Transverse colon (tissue), 4 donors: ENCODE results near the gene MAGI2.

Experiments
- CTCF ChIP-seq, 5 experiments: fragments of 200-600 bp in 3 of 5; fragments of 450-650 bp in 2 of 5; sonication (generic) in 3 of 5; IDR thresholded peaks; 1 replicate in 2 of 5; 2 replicates in 3 of 5; pipeline ENCODE4 v1.5.1; 2016 to 2017; ENCODE audit warnings: antibody characterized with exemption in 5 of 5, inconsistent platforms in 3 of 5, mild to moderate bottlenecking in 2 of 5, moderate library complexity in 1 of 5
- EP300 ChIP-seq: sonication (generic); formaldehyde crosslinking; IDR thresholded peaks from one replicate; pipeline ENCODE4 v1.6.1; 2017; ENCODE audit warnings: antibody characterized with exemption, low read depth
- POLR2A ChIP-seq: fragments of 450-650 bp; IDR thresholded peaks from one replicate; pipeline ENCODE4 v1.6.1; 2016; ENCODE audit warnings: antibody characterized with exemption, mild to moderate bottlenecking, moderate library complexity
- POLR2AphosphoS5 ChIP-seq, 3 donors: sonication (generic); formaldehyde crosslinking; IDR thresholded peaks; one replicate each; pipeline ENCODE4 v1.6.1; 2016; ENCODE audit warnings: antibody characterized with exemption in 3 of 3

- TF ChIP-seq POLR2A = no peak
- TF ChIP-seq CTCF (IDR thresholded peaks at IDR 0.05) = no peak
- TF ChIP-seq POLR2AphosphoS5 (IDR thresholded peaks at IDR 0.05) = no peak
- TF ChIP-seq EP300 = no peak
Observed at GRCh38 chr7:78350391-78350790, 1103.1 kb downstream of the MAGI2 start.
